CD14-positive monocyte (primary cell): ENCODE measurements around the gene ANTXR2. TPM values are rescaled to one million over a fixed set of nuclear protein-coding genes. Genes with fewer than 3 reads are reported as not detected.

ENCODE experiments used
- DNase-seq, 3 donors: peaks; one replicate each; pipeline ENCODE4 v3.0.0-alpha.2; 2011 to 2022
- H2AFZ ChIP-seq: 2 replicates; pipeline ENCODE4 v1.6.0; 2012; ENCODE audit warnings: mild to moderate bottlenecking, low read depth, low read length, inconsistent platforms; ENCODE audit not compliant: insufficient read depth, poor library complexity, severe bottlenecking
- H3K27ac ChIP-seq, 2 donors: 1 replicate in 1 of 2; 2 replicates in 1 of 2; pipeline ENCODE4 v1.5.1; 2012 to 2013; ENCODE audit warnings: low read length in 2 of 2, control low read depth in 1 of 2, inconsistent platforms in 1 of 2, low read depth in 1 of 2, mild to moderate bottlenecking in 1 of 2
- H3K27me3 ChIP-seq, 2 donors: one replicate each; pipeline versions ENCODE4 v1.6.0 to v1.6.1; 2011 to 2013; ENCODE audit warnings: low read length in 2 of 2; ENCODE audit not compliant: control insufficient read depth in 2 of 2, insufficient read depth in 2 of 2
- H3K36me3 ChIP-seq, 2 donors: replicated peaks in 1 of 2; 1 replicate in 1 of 2; 2 replicates in 1 of 2; pipeline versions ENCODE4 v1.5.1 to v1.6.1; 2012 to 2013; ENCODE audit warnings: low read length in 2 of 2, control low read depth in 1 of 2, inconsistent platforms in 1 of 2, mild to moderate bottlenecking in 1 of 2; ENCODE audit not compliant: insufficient read depth in 2 of 2, control insufficient read depth in 1 of 2
- H3K4me1 ChIP-seq, 2 donors: 1 replicate in 1 of 2; 2 replicates in 1 of 2; pipeline versions ENCODE4 v1.5.1 to v1.6.1; 2012 to 2013; ENCODE audit warnings: low read length in 2 of 2, control low read depth in 1 of 2, inconsistent platforms in 1 of 2, mild to moderate bottlenecking in 1 of 2, moderate library complexity in 1 of 2; ENCODE audit not compliant: insufficient read depth in 2 of 2, control insufficient read depth in 1 of 2
- H3K4me2 ChIP-seq: replicated peaks from 2 replicates; pipeline ENCODE3; 2012; ENCODE audit warnings: low read length, moderate library complexity, mild to moderate bottlenecking; ENCODE audit not compliant: poor library complexity, severe bottlenecking; ENCODE audit errors: extremely low read depth
- H3K4me3 ChIP-seq, 3 experiments: fragments of 200-600 bp in 1 of 3; sonication (generic) in 1 of 3; replicated peaks in 1 of 3; 1 replicate in 2 of 3; 2 replicates in 1 of 3; pipeline ENCODE4 v1.5.1; 2011 to 2013; ENCODE audit warnings: low read length in 3 of 3, mild to moderate bottlenecking in 3 of 3, control low read depth in 2 of 3, low read depth in 2 of 3, inconsistent platforms in 1 of 3, moderate library complexity in 1 of 3
- H3K79me2 ChIP-seq: 2 replicates; pipeline ENCODE4 v1.6.0; 2012; ENCODE audit warnings: mild to moderate bottlenecking, control low read depth, inconsistent platforms, low read length, moderate library complexity; ENCODE audit not compliant: insufficient read depth
- H3K9ac ChIP-seq: 2 replicates; pipeline ENCODE4 v1.6.0; 2017; ENCODE audit warnings: low read length, mild to moderate bottlenecking; ENCODE audit not compliant: insufficient read depth, poor library complexity, severe bottlenecking
- H3K9me3 ChIP-seq, 2 donors: replicated peaks in 1 of 2; 1 replicate in 1 of 2; 2 replicates in 1 of 2; pipeline versions ENCODE4 v1.5.1 to v1.6.1; 2012 to 2013; ENCODE audit warnings: low read length in 2 of 2, control low read depth in 1 of 2; ENCODE audit not compliant: control insufficient read depth in 1 of 2, insufficient read depth in 1 of 2
- H4K20me1 ChIP-seq: 2 replicates; pipeline ENCODE4 v1.6.0; 2012; ENCODE audit warnings: mild to moderate bottlenecking, low read length, control low read depth, moderate library complexity; ENCODE audit not compliant: insufficient read depth
- H3K27ac Mint-ChIP-seq, 7 donors: one replicate each; pipeline ENCODE4 v1.8.0; 2020; ENCODE audit warnings: mild to moderate bottlenecking in 7 of 7, mixed read lengths in 7 of 7, moderate library complexity in 6 of 7, inconsistent platforms in 2 of 7
- H3K27me3 Mint-ChIP-seq, 3 donors: one replicate each; pipeline ENCODE4 v1.8.0; 2021 to 2022; ENCODE audit warnings: low read depth in 3 of 3, mild to moderate bottlenecking in 3 of 3, mixed read lengths in 3 of 3, moderate library complexity in 3 of 3, inconsistent platforms in 1 of 3
- H3K36me3 Mint-ChIP-seq, 2 donors: one replicate each; pipeline ENCODE4 v1.8.0; 2020; ENCODE audit warnings: mixed read lengths in 2 of 2, inconsistent platforms in 1 of 2, mild to moderate bottlenecking in 1 of 2
- H3K4me1 Mint-ChIP-seq: one replicate; pipeline ENCODE4 v1.8.0; 2020; ENCODE audit warnings: mild to moderate bottlenecking, mixed read lengths
- H3K4me3 Mint-ChIP-seq, 2 donors: one replicate each; pipeline ENCODE4 v1.8.0; 2020; ENCODE audit warnings: mild to moderate bottlenecking in 2 of 2, mixed read lengths in 2 of 2, moderate library complexity in 1 of 2
- H3K9me3 Mint-ChIP-seq, 7 donors: one replicate each; pipeline ENCODE4 v1.8.0; 2020 to 2022; ENCODE audit warnings: mixed read lengths in 7 of 7, mild to moderate bottlenecking in 6 of 7, moderate library complexity in 6 of 7, inconsistent platforms in 2 of 7
- WGBS: methylation state at CpG from one replicate; pipeline ENCODE4 v1.1.5; 2013; ENCODE audit warnings: missing lambda C conversion rate; ENCODE audit not compliant: insufficient coverage; 5-methylcytosine and 5-hydroxymethylcytosine counted together
- intact Hi-C, 2 donors: fragments of 100-400 bp; cut with micrococcal nuclease; formaldehyde crosslinking; loops; one replicate each; pipeline versions ENCODE4 v1.15.0 to v1.15.1; 2023
- polyA plus RNA-seq, 3 donors: library from polyadenylated mRNA; depleted of rRNA in 1 of 3; unstranded in 2 of 3; stranded (reverse) in 1 of 3; fragments of 300-500 nt in 2 of 3; fragments of >200 nt in 1 of 3; fragmentation: Illumina TruSeq in 2 of 3; gene quantifications; 1 replicate in 2 of 3; 2 replicates in 1 of 3; pipeline ENCODE4 v1.2.3, GENCODE V29; 2012 to 2021
- TF ChIP-seq, protein P1 (sequence below): fragments of 200-600 bp; IDR thresholded peaks from one replicate; pipeline ENCODE4 v1.8.0; 2022; ENCODE audit warnings: antibody characterized with exemption, mild to moderate bottlenecking

Gene ANTXR2
- polyA plus RNA-seq, 3 donors: 15.4 to 69.6 (median 59.2) TPM

DNA sequence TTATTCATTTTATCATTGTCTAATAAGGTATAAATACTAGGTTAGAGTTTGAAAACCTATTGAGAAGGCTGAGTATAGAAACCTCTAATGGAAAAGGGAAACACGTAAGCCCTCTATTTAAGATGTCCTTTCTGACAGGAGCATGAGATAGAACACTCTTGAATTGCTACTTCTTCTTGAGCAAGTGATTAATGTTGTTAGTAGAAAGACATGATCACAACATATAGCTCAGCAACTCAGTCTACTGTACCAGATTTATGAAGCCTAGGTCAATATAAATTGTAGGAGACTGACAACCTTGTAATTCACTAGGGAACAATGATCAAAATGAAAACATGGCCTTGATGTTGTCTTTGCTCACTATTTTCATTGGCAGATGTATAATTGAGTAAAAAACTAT is 189.7 kb downstream of the ANTXR2 start:
- Histone ChIP-seq H3K27me3 (no peaks in the 10 kb centered on the region), H3K36me3 (no peaks in the 10 kb centered on the region), H3K27ac (no peak overlapping the region), H2AFZ (no peak overlapping the region), H3K4me3 (no peak overlapping the region), H3K4me1 (no peaks in the 10 kb centered on the region), H4K20me1 (no peaks in the 10 kb centered on the region), H3K4me2 (no peak overlapping the region), H3K9me3 (no peaks in the 10 kb centered on the region), H3K79me2 (no peaks in the 10 kb centered on the region), H3K9ac (no peak overlapping the region)
- intact Hi-C loops: no loop called here
- DNase-seq: no peak
- no peaks in the 10 kb centered on the region for H3K27me3 Mint-ChIP-seq
- peaks cover 0 to 3% (median 0%) of the 10 kb centered on the region in 7 donors for H3K9me3 Mint-ChIP-seq
- no peak overlapping the region for H3K4me3 Mint-ChIP-seq
- H3K36me3 Mint-ChIP-seq: no peaks in the 10 kb centered on the region
- H3K27ac Mint-ChIP-seq: no peak overlapping the region
- no CpG with 5 or more reads among the region's 1 CpG for WGBS
- TF ChIP-seq, protein P1, sequence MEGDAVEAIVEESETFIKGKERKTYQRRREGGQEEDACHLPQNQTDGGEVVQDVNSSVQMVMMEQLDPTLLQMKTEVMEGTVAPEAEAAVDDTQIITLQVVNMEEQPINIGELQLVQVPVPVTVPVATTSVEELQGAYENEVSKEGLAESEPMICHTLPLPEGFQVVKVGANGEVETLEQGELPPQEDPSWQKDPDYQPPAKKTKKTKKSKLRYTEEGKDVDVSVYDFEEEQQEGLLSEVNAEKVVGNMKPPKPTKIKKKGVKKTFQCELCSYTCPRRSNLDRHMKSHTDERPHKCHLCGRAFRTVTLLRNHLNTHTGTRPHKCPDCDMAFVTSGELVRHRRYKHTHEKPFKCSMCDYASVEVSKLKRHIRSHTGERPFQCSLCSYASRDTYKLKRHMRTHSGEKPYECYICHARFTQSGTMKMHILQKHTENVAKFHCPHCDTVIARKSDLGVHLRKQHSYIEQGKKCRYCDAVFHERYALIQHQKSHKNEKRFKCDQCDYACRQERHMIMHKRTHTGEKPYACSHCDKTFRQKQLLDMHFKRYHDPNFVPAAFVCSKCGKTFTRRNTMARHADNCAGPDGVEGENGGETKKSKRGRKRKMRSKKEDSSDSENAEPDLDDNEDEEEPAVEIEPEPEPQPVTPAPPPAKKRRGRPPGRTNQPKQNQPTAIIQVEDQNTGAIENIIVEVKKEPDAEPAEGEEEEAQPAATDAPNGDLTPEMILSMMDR: no peak
- H3K4me1 Mint-ChIP-seq: no peaks in the 10 kb centered on the region

DNA sequence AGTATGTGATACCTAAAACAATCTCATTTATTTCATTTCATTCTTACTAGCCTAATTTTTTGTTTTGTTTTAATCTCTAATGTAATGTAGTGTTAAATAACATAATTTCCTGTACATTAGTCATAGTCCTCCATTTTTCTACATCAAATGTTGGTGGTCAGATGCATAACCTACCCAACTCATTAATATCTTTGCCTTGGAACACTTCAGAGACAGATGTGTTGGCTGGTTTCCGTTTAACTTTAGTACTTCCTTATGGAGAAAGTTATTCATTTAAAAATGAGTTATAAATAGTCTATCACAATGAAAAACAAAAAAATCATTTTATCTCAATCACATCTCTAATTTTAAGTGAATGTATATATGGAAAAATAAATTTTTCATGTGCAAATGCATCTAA is 190.2 kb downstream of the ANTXR2 start:
- no peak overlapping the region for H3K27ac Mint-ChIP-seq
- WGBS: no CpG with 5 or more reads among the region's 1 CpG
- Histone ChIP-seq H3K4me2 (no peak overlapping the region), H3K4me1 (no peaks in the 10 kb centered on the region), H3K36me3 (no peaks in the 10 kb centered on the region), H4K20me1 (no peaks in the 10 kb centered on the region), H3K27ac (no peak overlapping the region), H3K9ac (no peak overlapping the region), H3K79me2 (no peaks in the 10 kb centered on the region), H3K9me3 (no peaks in the 10 kb centered on the region), H3K4me3 (no peak overlapping the region), H2AFZ (no peak overlapping the region), H3K27me3 (no peaks in the 10 kb centered on the region)
- intact Hi-C loops: no loop called here
- H3K27me3 Mint-ChIP-seq: no peaks in the 10 kb centered on the region
- no peaks in the 10 kb centered on the region for H3K4me1 Mint-ChIP-seq
- no peak overlapping the region for H3K4me3 Mint-ChIP-seq
- no peaks in the 10 kb centered on the region for H3K36me3 Mint-ChIP-seq
- peaks cover 0 to 6% (median 4%) of the 10 kb centered on the region in 7 donors for H3K9me3 Mint-ChIP-seq
- TF ChIP-seq, protein P1: no peak
- no peak for DNase-seq
